ENCODE data around the gene RNF133. TPM values are rescaled to one million over a fixed set of nuclear protein-coding genes. Genes with fewer than 3 reads are reported as not detected.

RNF133 gene
- total and polyA plus RNA-seq, 2 experiments from 2014 or later, result 0.80 TPM; not detected in 1

DNA sequence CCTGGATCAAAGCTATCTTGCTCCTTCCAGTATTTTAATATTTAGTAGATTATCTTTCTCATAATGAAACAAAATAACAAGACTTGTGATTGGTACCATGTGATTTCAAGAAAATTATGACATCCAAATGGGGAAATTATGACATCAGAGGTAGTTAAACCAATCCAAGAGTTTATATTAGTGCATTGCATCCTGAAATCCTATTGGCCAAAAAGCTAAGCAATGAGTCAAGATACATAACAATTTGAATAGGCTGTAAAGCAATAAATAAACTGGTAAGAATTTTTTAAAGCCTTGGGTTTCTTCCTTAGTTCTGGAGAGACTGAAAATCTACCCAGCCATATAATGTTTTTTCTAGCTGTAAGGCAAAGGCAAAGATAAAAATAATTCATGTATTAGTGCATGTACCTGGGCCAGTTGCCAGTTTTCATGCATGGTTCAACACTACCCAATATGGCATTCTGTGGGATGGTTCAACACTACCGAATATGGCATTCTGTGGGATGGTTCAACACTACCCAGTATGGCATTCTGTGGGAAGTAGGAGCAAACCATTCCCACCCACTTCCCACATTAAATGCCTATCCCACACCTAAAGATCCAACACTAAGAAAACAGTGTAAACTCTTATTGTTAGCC, 4.1 kb upstream of the RNF133 start, which contains the start of gene RNF148:
Gene RNF148 (minus strand): TSS at position 51 of the 639 bp plus-strand sequence. CDS start 172 bp downstream, outside the sequence.
- no peak for DNase-seq (ENCODE audit: low read depth in 1 of 2, low spot score in 1 of 2)
- H3K9me3 ChIP-seq (ENCODE audit: low read depth), result no peaks in the 10 kb centered on the region
- H3K27ac ChIP-seq, result no peak within 1 kb of the TSS
- H3K4me1 ChIP-seq (ENCODE audit: low read depth), result no peaks in the 10 kb centered on the region
- H3K36me3 ChIP-seq, result no peaks in the 10 kb centered on the region
- H3K4me3 ChIP-seq, result no peak within 1 kb of the TSS
- H3K27me3 ChIP-seq, result no peaks in the 10 kb centered on the region
- TF ChIP-seq, protein P1, sequence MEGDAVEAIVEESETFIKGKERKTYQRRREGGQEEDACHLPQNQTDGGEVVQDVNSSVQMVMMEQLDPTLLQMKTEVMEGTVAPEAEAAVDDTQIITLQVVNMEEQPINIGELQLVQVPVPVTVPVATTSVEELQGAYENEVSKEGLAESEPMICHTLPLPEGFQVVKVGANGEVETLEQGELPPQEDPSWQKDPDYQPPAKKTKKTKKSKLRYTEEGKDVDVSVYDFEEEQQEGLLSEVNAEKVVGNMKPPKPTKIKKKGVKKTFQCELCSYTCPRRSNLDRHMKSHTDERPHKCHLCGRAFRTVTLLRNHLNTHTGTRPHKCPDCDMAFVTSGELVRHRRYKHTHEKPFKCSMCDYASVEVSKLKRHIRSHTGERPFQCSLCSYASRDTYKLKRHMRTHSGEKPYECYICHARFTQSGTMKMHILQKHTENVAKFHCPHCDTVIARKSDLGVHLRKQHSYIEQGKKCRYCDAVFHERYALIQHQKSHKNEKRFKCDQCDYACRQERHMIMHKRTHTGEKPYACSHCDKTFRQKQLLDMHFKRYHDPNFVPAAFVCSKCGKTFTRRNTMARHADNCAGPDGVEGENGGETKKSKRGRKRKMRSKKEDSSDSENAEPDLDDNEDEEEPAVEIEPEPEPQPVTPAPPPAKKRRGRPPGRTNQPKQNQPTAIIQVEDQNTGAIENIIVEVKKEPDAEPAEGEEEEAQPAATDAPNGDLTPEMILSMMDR (IDR thresholded peaks at IDR 0.05; ENCODE audit: low read depth, low read length), result no peak

DNA sequence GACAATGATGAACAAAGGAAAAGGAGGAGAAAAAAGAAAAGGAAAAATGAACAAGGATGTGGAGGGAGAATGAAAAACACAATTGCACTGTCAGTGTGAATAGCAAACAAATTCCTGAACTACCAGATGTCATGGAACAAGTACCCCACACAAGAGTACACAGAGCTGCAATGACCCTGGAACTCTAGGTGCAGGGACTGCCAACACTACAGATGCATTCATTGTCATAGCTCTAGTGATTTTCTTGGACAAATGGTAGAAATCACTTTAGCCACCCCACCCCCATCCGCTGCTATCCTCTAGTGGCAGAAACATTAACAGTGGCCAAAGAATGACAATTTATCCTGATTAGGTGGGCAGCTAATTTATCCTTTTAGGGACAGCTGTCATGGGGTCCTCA, 3.1 kb downstream of the RNF133 start:
- H3K27ac ChIP-seq, result no peak overlapping the region
- no peak overlapping the region for H3K4me3 ChIP-seq
- H3K4me1 ChIP-seq (ENCODE audit: low read depth), result no peaks in the 10 kb centered on the region
- no peaks in the 10 kb centered on the region for H3K27me3 ChIP-seq
- no peaks in the 10 kb centered on the region for H3K36me3 ChIP-seq
- no peak for DNase-seq (ENCODE audit: low read depth in 1 of 2, low spot score in 1 of 2)
- TF ChIP-seq, protein P1 (IDR thresholded peaks at IDR 0.05; ENCODE audit: low read depth, low read length), result no peak
- H3K9me3 ChIP-seq (ENCODE audit: low read depth), result no peaks in the 10 kb centered on the region

DNA sequence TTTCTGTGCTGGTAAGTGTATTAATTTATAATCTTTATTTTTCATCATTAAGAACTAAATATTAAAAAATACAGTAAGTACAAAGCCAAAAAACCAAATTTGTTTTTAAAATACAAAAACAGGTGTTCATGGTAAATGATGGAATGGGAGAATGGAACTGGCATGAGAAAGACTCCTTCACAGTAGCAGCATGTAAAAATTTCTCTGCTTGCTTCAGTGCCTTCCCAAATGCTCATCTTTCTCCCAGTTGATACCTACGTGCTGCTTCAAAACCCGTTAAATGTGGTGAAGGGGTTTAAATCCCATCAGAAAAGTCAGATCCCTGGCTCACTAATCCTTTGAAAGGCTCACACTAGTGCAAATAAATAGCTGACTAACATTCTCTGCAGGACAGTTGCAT, 4.2 kb downstream of the RNF133 start:
- Histone ChIP-seq H3K4me3 (no peak overlapping the region), H3K4me1 (ENCODE audit: low read depth) (no peaks in the 10 kb centered on the region), H3K36me3 (no peaks in the 10 kb centered on the region), H3K27ac (no peak overlapping the region), H3K9me3 (ENCODE audit: low read depth) (no peaks in the 10 kb centered on the region), H3K27me3 (no peaks in the 10 kb centered on the region)
- TF ChIP-seq, protein P1 (IDR thresholded peaks at IDR 0.05; ENCODE audit: low read depth, low read length), result no peak
- no peak for DNase-seq (ENCODE audit: low read depth in 1 of 2, low spot score in 1 of 2)

DNA sequence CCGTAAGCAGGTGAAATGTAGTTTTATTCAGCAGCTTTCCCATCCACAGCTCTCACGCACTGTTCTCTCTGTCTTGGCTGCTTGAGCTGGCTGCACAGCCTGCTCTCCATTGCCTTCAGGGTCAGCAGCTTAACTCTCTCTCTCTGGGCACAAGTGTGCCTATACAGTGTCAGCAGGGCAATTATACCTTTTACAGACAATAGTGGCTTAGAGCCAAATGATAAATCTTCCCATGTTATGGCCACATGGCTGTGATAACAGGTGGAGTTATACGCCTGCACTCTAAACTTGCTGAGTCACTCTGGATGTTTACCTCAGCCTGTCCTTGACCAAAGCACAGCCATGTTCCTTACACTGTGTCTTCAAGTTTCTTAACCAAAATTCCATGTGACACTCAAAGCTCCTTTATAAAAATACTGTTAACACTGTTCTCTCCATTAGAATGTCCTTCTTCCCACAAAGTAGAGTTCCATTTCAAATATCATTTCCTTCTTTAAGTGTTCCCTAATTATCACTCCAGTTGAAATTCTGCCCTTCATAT, 6.1 kb downstream of the RNF133 start:
- TF ChIP-seq, protein P1 (IDR thresholded peaks at IDR 0.05; ENCODE audit: low read depth, low read length), result no peak
- no peak for DNase-seq (ENCODE audit: low read depth in 1 of 2, low spot score in 1 of 2)

DNA sequence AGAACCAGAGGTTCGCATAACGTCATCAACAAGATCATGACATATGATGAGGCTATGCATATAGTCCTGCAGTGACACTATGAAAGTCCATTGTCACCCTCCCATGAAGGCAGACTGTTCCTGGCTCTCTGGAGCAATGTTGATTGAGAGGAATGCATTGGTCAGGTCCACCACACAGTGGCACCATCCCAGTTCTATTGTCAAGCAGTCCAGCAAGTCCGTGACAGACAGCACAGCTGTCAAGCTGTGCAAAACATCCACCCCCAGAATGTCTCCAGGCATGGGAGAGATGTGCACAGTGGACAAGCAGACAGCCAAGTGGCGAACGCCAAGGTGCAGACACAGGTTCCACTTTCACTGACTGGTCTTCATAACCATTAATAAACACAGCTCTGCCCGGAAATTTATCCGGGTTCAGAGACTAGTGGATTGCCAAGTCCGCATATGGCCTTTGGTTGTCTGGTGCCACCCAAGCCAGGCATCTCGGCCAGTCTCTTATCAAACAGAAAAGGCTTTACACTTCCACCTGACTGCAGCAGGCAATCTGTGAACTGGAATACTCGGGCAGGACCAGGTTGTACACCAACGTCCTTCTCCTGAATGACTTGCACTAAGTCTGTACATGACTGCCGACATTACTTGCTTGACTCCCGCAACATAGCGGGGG, 7.2 kb downstream of the RNF133 start:
- Histone ChIP-seq H3K4me3 (no peak overlapping the region), H3K4me1 (ENCODE audit: low read depth) (no peaks in the 10 kb centered on the region), H3K9me3 (ENCODE audit: low read depth) (no peaks in the 10 kb centered on the region), H3K27ac (no peak overlapping the region), H3K27me3 (no peaks in the 10 kb centered on the region), H3K36me3 (no peaks in the 10 kb centered on the region)
- TF ChIP-seq, protein P1 (IDR thresholded peaks at IDR 0.05; ENCODE audit: low read depth, low read length), result no peak
- DNase-seq (ENCODE audit: low read depth in 1 of 2, low spot score in 1 of 2), result no peak

More for the DNA sequence above, 6.1 kb downstream of the RNF133 start:
- Histone ChIP-seq H3K9me3 (ENCODE audit: low read depth) (no peaks in the 10 kb centered on the region), H3K27me3 (no peaks in the 10 kb centered on the region), H3K4me1 (ENCODE audit: low read depth) (no peaks in the 10 kb centered on the region), H3K36me3 (no peaks in the 10 kb centered on the region), H3K4me3 (no peak overlapping the region), H3K27ac (no peak overlapping the region)
